ENCODE data around the gene MKI67. TPM values are rescaled to one million over a fixed set of nuclear protein-coding genes. Genes with fewer than 3 reads are reported as not detected.

Gene MKI67
- total RNA-seq, 2 donors from 2014 or later, result 0.35 to 4.0 TPM

DNA sequence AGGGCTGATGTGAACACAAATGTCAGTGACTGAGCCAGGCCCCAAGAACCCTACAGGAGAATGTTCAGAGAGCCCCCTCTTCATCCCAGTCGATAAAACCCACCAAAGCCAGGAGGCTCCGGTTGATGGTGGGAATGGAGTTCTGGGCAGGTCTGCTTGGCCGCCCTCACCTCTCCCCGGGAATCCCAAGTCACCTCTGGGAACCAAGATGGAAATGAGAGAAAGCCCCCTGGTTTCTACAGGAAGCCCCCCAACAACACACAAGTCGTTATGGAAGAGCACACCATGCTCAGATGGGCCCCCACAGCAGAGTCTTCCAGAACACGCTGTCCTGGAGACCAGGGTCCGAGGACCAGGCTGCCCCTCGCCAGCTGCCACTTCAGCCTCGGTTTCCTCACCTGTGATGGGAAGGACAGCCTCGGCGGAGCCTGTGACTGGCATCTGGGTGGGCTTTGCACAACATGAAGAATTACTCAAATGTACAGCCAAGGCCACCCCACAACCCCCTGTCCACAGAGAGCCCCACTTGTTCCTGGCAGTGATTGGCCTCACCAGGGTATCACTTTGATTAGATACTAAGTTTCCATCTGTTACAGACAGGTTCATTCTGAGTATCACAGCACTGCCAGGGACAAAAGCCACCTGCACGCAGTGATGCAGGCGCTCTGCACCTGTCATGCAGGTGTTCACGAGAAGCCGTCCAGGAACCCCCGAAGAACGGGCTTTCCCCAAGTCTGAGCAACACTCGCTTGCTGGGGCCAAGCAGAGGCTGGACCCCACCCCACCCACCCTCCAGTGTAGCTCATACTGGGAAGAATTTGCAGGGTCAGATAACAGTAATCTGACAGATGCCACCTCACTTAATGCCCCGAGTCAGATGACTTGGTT lies 57.6 kb downstream of the MKI67 start:
- no peaks in the 10 kb centered on the region for H3K9me3 ChIP-seq
- peaks cover 0 to 10% of the 10 kb centered on the region in 2 donors for H3K4me1 ChIP-seq
- H3K27me3 ChIP-seq, result no peaks in the 10 kb centered on the region
- peaks cover 73% of the 10 kb centered on the region for H3K36me3 ChIP-seq
- H3K4me3 ChIP-seq, result no peak overlapping the region
- H3K27ac ChIP-seq, result no peak overlapping the region
- TF ChIP-seq, protein P1, sequence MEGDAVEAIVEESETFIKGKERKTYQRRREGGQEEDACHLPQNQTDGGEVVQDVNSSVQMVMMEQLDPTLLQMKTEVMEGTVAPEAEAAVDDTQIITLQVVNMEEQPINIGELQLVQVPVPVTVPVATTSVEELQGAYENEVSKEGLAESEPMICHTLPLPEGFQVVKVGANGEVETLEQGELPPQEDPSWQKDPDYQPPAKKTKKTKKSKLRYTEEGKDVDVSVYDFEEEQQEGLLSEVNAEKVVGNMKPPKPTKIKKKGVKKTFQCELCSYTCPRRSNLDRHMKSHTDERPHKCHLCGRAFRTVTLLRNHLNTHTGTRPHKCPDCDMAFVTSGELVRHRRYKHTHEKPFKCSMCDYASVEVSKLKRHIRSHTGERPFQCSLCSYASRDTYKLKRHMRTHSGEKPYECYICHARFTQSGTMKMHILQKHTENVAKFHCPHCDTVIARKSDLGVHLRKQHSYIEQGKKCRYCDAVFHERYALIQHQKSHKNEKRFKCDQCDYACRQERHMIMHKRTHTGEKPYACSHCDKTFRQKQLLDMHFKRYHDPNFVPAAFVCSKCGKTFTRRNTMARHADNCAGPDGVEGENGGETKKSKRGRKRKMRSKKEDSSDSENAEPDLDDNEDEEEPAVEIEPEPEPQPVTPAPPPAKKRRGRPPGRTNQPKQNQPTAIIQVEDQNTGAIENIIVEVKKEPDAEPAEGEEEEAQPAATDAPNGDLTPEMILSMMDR (IDR thresholded peaks at IDR 0.05), result no peak
- DNase-seq (ENCODE audit: low spot score), result no peak

DNA sequence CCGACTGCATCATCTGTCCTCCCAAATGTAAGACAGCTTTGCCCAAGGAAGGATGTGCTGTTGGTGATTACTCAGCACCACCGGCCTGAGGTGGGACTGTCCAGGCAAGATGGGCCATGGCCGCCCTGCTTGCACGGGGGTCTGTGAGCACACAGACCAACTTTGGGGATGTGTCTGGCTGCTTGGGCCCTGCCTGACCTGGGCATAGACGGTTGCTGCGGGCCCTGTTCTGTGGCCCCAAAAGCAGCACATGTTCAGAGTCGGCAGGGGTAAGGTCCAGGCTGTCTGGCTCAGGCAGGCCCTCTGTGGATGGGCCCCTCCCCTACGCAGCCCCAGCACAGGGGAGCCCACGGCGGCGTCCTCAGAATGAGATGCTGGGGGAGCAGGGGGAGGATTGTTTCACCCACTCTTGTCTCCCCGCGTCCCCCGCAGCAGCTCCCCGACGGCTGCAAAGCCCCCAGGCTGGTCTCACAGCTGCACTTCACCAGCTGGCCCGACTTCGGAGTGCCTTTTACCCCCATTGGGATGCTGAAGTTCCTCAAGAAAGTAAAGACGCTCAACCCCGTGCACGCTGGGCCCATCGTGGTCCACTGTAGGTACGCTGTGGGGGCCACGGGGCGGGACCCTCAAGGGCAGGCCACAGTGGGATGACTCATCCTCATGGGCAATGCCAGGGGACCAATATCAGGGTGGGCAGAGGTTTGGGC lies 58.4 kb downstream of the MKI67 start:
- Histone ChIP-seq H3K36me3 (peaks cover 65% of the 10 kb centered on the region), H3K4me1 (peaks cover 0 to 18% of the 10 kb centered on the region in 2 donors), H3K27ac (no peak overlapping the region), H3K4me3 (no peak overlapping the region), H3K27me3 (no peaks in the 10 kb centered on the region), H3K9me3 (no peaks in the 10 kb centered on the region)
- DNase-seq (ENCODE audit: low spot score), result no peak
- TF ChIP-seq, protein P1 (IDR thresholded peaks at IDR 0.05), result no peak

DNA sequence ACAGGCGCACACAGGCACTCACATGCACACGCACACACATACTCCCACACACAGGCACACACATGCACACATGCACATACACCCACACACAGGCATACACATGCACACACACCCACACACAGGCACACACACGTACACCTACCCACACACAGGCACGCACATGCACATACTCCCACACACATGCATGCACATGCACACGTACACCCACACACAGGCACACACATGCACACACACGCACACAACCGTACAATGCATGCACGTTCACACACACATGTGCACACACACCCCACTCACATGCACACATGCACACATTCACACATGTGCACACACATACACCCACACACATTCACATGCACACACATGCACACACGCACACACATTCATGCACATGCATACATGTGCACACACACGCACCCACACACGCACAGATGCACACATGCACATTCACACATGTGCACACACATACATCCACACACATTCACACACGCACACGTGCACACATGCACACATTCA lies 59.3 kb downstream of the MKI67 start:
- DNase-seq (ENCODE audit: low spot score), result no peak
- Histone ChIP-seq H3K27ac (no peak overlapping the region), H3K4me3 (no peak overlapping the region), H3K27me3 (no peaks in the 10 kb centered on the region), H3K36me3 (peaks cover 58% of the 10 kb centered on the region), H3K4me1 (peaks cover 0 to 27% of the 10 kb centered on the region in 2 donors), H3K9me3 (no peaks in the 10 kb centered on the region)
- TF ChIP-seq, protein P1 (IDR thresholded peaks at IDR 0.05), result no peak

DNA sequence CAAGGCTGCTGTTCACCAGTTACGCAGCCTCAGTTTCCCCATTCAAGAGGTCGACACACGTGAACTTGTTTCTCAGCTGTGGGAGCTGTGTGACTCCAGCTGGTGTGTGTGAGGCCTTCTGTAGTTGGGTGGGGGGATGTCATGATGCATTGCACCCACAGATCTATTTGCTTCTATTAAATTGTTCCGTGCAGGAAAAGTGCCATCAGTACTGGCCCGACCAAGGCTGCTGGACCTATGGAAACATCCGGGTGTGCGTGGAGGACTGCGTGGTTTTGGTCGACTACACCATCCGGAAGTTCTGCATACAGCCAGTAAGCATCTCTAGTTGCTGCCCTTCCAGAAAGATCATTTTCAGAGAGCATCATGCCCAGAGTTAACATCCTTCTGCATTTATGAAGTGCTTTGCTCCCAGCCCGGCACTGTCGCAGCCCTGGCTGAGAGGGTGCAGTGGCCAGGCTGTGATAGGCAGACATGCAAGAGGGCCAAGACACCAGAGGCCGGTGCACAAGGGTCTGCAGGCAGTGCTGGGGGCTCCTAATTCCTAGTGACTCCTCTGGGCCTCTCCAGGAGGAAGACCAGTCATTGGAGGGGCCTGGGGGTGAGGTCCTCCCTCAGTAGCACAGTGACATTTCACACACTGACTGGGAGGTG lies 60.2 kb downstream of the MKI67 start:
- no peaks in the 10 kb centered on the region for H3K9me3 ChIP-seq
- TF ChIP-seq, protein P1 (IDR thresholded peaks at IDR 0.05), result no peak
- peaks cover 0 to 31% of the 10 kb centered on the region in 2 donors for H3K4me1 ChIP-seq
- no peak overlapping the region for H3K4me3 ChIP-seq
- no peaks in the 10 kb centered on the region for H3K27me3 ChIP-seq
- DNase-seq (ENCODE audit: low spot score), result no peak
- peaks cover 52% of the 10 kb centered on the region for H3K36me3 ChIP-seq
- H3K27ac ChIP-seq, result no peak overlapping the region

DNA sequence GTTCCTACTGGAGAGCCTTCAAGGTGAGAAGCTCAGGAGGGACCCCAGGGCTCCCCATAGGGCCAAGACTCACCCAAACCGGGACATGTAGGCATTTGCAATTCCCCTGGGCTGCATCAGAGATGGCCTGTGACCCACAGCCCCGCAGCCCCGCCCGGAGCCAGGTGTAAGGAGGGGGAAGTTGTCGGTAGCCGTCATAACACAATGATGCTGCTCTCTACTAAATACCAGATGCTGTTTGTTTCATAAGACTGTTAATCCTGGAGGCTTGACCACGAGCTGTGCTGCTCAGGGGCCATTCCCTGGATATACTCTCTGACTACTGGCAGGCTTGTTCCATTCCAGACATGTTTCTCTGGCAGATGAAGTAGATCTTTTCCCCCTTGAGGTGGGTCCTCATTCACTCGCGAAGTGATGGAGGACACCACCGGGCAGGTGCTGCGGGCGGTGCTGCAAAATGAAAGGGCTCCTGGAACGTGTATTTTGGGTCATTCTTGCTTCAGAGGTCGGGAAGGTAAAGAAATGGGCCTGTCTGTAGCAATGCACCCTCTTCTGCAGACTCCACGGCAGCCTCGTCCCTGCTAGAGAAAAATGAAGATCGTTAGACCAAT lies 61.1 kb downstream of the MKI67 start:
- no peak for DNase-seq (ENCODE audit: low spot score)
- Histone ChIP-seq H3K4me3 (no peak overlapping the region), H3K36me3 (peaks cover 52% of the 10 kb centered on the region), H3K27ac (peak overlapping the region in 1 of 2 donors; percentile 64), H3K4me1 (peaks cover 0 to 31% of the 10 kb centered on the region in 2 donors), H3K27me3 (no peaks in the 10 kb centered on the region), H3K9me3 (no peaks in the 10 kb centered on the region)
- TF ChIP-seq, protein P1 (IDR thresholded peaks at IDR 0.05), result no peak

Measured in right atrium auricular region (tissue), 2 donors.